ENCODE measurements around the gene QPRT.
"Not testable (repeated sequence)": the region's sequence is repeated elsewhere in the genome, so short reads cannot be mapped to it uniquely, and the experiment has no call there.

Gene QPRT

DNA sequence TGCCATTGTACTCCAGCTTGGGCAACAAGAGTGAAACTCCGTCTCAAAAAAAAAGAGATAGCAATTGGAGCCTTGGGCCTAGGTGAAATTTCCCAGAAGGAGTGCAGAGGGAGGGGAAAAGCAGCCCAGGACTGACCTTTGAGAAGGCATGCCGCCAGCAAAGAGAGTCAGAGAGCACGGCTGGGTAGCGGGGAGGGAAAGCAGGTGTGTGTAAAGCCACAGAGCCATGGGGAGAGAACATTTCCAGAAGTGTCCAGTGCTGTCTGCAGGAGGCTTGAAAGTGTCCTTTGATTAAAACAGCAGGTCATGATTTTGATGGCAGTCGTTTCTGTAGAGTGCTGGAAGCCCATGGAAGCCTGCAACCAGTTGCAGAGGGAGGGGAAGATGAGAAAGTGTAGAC, 58.7 kb downstream of the QPRT start:
- no peak for DNase-seq (ENCODE audit: low spot score in 2 of 2)

DNA sequence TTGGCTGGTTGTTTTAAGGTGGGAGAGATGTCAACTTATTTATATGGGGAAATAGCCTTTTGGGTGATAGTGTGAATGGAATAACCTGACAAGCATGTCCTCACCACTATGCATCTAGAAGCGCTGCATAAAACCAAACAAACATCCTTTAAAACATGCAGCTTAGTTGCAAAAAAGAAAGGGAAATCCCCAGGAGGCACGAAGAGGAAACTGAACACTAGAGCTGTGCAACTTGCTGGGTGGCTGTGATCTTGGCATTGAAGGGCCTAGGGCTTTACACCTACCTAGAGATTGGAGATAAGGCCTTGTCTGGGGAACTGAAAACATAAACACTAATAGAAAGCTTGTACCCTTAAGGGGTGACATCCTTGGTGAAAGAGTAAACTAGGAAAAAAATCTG, 59.5 kb downstream of the QPRT start:
- Mint-ChIP-seq H3K9me3 (no peaks in the 10 kb centered on the region), H3K27ac (ENCODE audit: low read depth) (peak overlapping the region; percentile 41), H3K36me3 (ENCODE audit: insufficient read depth) (peaks cover 46% of the 10 kb centered on the region), H3K27me3 (no peaks in the 10 kb centered on the region), H3K4me1 (peaks cover 75% of the 10 kb centered on the region), H3K4me3 (peak overlapping the region; percentile 69)
- ATAC-seq (replicated peaks; ENCODE audit: extremely low read depth, poor library complexity, severe bottlenecking) (peak; percentile 95), DNase-seq (ENCODE audit: low spot score in 2 of 2) (peak in 1 of 2 donors; percentile 73)

More for the DNA sequence above, 58.7 kb downstream of the QPRT start:
- ATAC-seq (replicated peaks; ENCODE audit: extremely low read depth, poor library complexity, severe bottlenecking), result no peak
- Mint-ChIP-seq H3K36me3 (ENCODE audit: insufficient read depth) (peaks cover 38% of the 10 kb centered on the region), H3K4me3 (peak overlapping the region; percentile 69), H3K27ac (ENCODE audit: low read depth) (peak overlapping the region; percentile 41), H3K27me3 (no peaks in the 10 kb centered on the region), H3K4me1 (peaks cover 70% of the 10 kb centered on the region), H3K9me3 (no peaks in the 10 kb centered on the region)

- H3K4me1 Mint-ChIP-seq, result peaks cover 81% of the 10 kb centered on the region
- peak overlapping the region; percentile 6 for H3K4me3 Mint-ChIP-seq
- not testable (repeated sequence) for H3K9me3 Mint-ChIP-seq; H3K27me3 Mint-ChIP-seq; ATAC-seq (replicated peaks; ENCODE audit: extremely low read depth, poor library complexity, severe bottlenecking); DNase-seq (ENCODE audit: low spot score in 2 of 2)
- H3K27ac Mint-ChIP-seq (ENCODE audit: low read depth), result peak overlapping the region; percentile 41
- peaks cover 58% of the 10 kb centered on the region for H3K36me3 Mint-ChIP-seq (ENCODE audit: insufficient read depth)
Observed at GRCh38 chr16:29739927-29740629, 61.1 kb downstream of the QPRT start.

- H3K27me3 Mint-ChIP-seq; ATAC-seq (replicated peaks; ENCODE audit: extremely low read depth, poor library complexity, severe bottlenecking); DNase-seq (ENCODE audit: low spot score in 2 of 2); H3K9me3 Mint-ChIP-seq: not testable (repeated sequence)
- Mint-ChIP-seq H3K36me3 (ENCODE audit: insufficient read depth) (peaks cover 64% of the 10 kb centered on the region), H3K27ac (ENCODE audit: low read depth) (peak overlapping the region; percentile 99), H3K4me1 (peaks cover 80% of the 10 kb centered on the region), H3K4me3 (peak overlapping the region; percentile 6)
Observed at GRCh38 chr16:29740630-29741015, 61.6 kb downstream of the QPRT start.

DNA sequence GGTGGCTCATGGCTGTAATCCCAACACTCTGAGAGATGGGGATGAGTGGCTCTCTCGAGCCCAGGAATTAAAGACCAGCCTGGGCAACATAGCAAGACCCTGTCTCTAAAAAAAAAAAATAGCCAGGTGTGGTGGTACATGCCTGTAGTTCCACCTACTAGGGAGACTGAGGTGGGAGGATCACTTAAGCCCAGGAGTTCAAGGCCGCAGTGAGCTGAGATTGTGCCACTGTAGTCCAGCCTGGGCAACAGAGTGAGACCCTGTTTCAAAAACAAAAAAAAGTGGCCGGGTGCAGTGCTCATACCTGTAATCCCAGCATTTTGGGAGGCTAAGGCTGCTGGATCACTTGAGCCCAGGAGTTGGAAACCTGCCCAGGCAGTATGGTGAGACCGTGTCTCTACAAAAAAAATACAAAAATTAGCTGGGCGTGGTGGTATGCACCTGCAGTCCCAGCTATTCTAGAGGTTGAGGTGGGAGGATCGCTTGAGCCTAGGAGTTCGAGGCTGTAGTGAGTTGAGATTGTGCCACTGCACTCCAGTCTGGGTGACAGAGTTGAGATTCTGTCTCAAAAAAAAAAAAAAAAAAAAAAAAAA, 63.8 kb downstream of the QPRT start:
- H3K9me3 Mint-ChIP-seq, result no peaks in the 10 kb centered on the region
- peak overlapping the region; percentile 99 for H3K27ac Mint-ChIP-seq (ENCODE audit: low read depth)
- H3K4me3 Mint-ChIP-seq, result peak overlapping the region; percentile 96
- H3K4me1 Mint-ChIP-seq, result peaks cover 77% of the 10 kb centered on the region
- H3K36me3 Mint-ChIP-seq (ENCODE audit: insufficient read depth), result peaks cover 71% of the 10 kb centered on the region
- DNase-seq (ENCODE audit: low spot score in 2 of 2), result no peak
- ATAC-seq (replicated peaks; ENCODE audit: extremely low read depth, poor library complexity, severe bottlenecking), result no peak
- H3K27me3 Mint-ChIP-seq, result no peaks in the 10 kb centered on the region

- peaks cover 70% of the 10 kb centered on the region for H3K4me1 Mint-ChIP-seq
- DNase-seq (ENCODE audit: low spot score in 2 of 2) (no peak), ATAC-seq (replicated peaks; ENCODE audit: extremely low read depth, poor library complexity, severe bottlenecking) (no peak)
- no peaks in the 10 kb centered on the region for H3K9me3 Mint-ChIP-seq
- peak overlapping the region; percentile 96 for H3K4me3 Mint-ChIP-seq
- no peaks in the 10 kb centered on the region for H3K27me3 Mint-ChIP-seq
- H3K36me3 Mint-ChIP-seq (ENCODE audit: insufficient read depth), result peaks cover 67% of the 10 kb centered on the region
- peak overlapping the region; percentile 99 for H3K27ac Mint-ChIP-seq (ENCODE audit: low read depth)
Observed at GRCh38 chr16:29743475-29743826, 64.5 kb downstream of the QPRT start.

GRCh38 chr16:29743827-29744531, 65.0 kb downstream of the QPRT start:
- no peak for ATAC-seq (replicated peaks; ENCODE audit: extremely low read depth, poor library complexity, severe bottlenecking)
- peak overlapping the region; percentile 99 for H3K27ac Mint-ChIP-seq (ENCODE audit: low read depth)
- H3K4me3 Mint-ChIP-seq, result peak overlapping the region; percentile 96
- H3K36me3 Mint-ChIP-seq (ENCODE audit: insufficient read depth), result peaks cover 67% of the 10 kb centered on the region
- H3K27me3 Mint-ChIP-seq, result no peaks in the 10 kb centered on the region
- peak in 1 of 2 donors; percentile 52 for DNase-seq (ENCODE audit: low spot score in 2 of 2)
- H3K4me1 Mint-ChIP-seq, result peaks cover 68% of the 10 kb centered on the region
- no peaks in the 10 kb centered on the region for H3K9me3 Mint-ChIP-seq

- DNase-seq (ENCODE audit: low spot score in 2 of 2) (peak in 1 of 2 donors; percentile 25), ATAC-seq (replicated peaks; ENCODE audit: extremely low read depth, poor library complexity, severe bottlenecking) (no peak)
- Mint-ChIP-seq H3K36me3 (ENCODE audit: insufficient read depth) (peaks cover 73% of the 10 kb centered on the region), H3K9me3 (no peaks in the 10 kb centered on the region), H3K4me1 (peaks cover 65% of the 10 kb centered on the region), H3K27me3 (no peaks in the 10 kb centered on the region), H3K4me3 (peak overlapping the region; percentile 96), H3K27ac (ENCODE audit: low read depth) (peak overlapping the region; percentile 99)
Observed at GRCh38 chr16:29744541-29745101, 65.6 kb downstream of the QPRT start.

DNA sequence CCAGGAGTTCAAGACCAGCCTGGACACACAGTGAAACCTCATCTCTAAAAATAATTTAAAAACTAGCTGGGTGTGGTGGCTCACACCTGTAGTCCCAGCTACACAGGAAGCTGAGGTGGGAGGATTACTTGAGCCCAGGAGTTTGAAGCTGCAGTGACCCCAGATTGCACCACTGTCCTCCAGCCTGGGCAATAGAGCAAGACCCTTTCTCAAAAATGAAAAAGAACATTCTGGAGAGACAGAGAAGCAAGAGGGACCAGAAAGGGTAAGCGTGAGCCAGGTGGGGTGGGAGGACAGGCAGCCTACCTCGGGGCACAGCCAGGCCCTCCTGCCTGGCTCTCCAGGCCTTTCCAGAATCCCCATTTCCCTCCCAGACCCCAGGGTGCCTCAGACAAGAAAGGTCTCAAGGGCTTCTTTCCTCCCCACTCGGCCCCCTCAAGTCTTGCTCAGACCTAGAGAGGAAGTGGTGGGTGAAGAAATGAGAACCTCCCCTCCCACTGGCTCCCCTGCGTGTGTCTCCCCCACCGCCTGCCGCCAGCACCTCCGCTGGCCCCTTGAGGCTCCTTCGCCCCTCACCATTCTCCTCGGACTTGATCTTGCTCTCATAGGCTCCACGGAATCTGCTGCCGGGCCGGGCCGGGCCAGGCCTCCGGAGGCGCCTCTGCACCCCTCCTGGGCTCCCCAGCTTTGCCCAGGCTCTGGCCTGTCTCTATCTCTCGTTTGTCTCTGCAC, 66.3 kb downstream of the QPRT start:
- no peaks in the 10 kb centered on the region for H3K9me3 Mint-ChIP-seq
- peak; percentile 63 for ATAC-seq (replicated peaks; ENCODE audit: extremely low read depth, poor library complexity, severe bottlenecking)
- DNase-seq (ENCODE audit: low spot score in 2 of 2), result peak in 1 of 2 donors; percentile 64
- H3K4me1 Mint-ChIP-seq, result peaks cover 58% of the 10 kb centered on the region
- H3K27me3 Mint-ChIP-seq, result no peaks in the 10 kb centered on the region
- H3K36me3 Mint-ChIP-seq (ENCODE audit: insufficient read depth), result peaks cover 71% of the 10 kb centered on the region
- peak overlapping the region; percentile 99 for H3K27ac Mint-ChIP-seq (ENCODE audit: low read depth)
- peak overlapping the region; percentile 96 for H3K4me3 Mint-ChIP-seq

DNA sequence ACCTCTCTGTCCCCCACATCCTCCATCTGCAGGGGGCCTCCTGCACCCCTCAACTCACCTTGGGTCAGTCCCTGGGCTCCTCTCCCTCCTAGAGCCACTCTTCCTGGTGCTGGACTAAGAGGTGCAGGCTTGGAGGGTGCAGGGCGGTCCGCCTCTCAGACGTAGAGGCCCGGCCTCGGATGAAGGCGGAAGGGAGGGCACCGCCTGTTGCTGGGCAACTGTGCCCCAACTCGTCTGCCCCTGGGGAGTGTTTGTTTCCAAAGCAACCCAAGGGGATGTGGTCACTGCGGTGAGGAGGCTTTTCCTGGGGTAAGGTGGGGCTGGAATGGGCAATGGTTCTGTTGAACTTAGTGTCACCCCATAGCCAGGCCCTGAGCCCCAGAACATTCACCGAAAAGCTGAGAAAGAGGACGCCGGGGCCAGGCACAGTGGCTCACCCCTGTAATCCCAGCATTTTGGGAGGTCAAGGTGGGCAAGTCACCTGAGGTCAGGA, 66.9 kb downstream of the QPRT start, which contains the start of gene C16orf54:
C16orf54 (minus strand) TSS at position 138 of the 493 bp plus-strand sequence. CDS start 1,039 bp downstream, outside the sequence.
- Mint-ChIP-seq H3K9me3 (no peaks in the 10 kb centered on the region), H3K27ac (ENCODE audit: low read depth) (peak within 1 kb of the TSS; percentile 99), H3K36me3 (ENCODE audit: insufficient read depth) (peaks cover 68% of the 10 kb centered on the region), H3K4me3 (peak within 1 kb of the TSS; percentile 96), H3K4me1 (peaks cover 52% of the 10 kb centered on the region), H3K27me3 (no peaks in the 10 kb centered on the region)
- ATAC-seq (replicated peaks; ENCODE audit: extremely low read depth, poor library complexity, severe bottlenecking) (peak; percentile 88), DNase-seq (ENCODE audit: low spot score in 2 of 2) (peak; percentile 88 to 97)

GRCh38 chr16:29746518-29746917, 67.5 kb downstream of the QPRT start:
- Mint-ChIP-seq H3K36me3 (ENCODE audit: insufficient read depth) (peaks cover 61% of the 10 kb centered on the region), H3K4me1 (peaks cover 46% of the 10 kb centered on the region), H3K27ac (ENCODE audit: low read depth) (peak overlapping the region; percentile 99), H3K4me3 (peak overlapping the region; percentile 96)
- H3K9me3 Mint-ChIP-seq; H3K27me3 Mint-ChIP-seq; DNase-seq (ENCODE audit: low spot score in 2 of 2); ATAC-seq (replicated peaks; ENCODE audit: extremely low read depth, poor library complexity, severe bottlenecking): not testable (repeated sequence)
